HG03378 (cell line): ENCODE results near the gene PLK1.

Source experiments
- ATAC-seq: cut with Tn5 transposase; IDR thresholded peaks from one replicate; pipeline ENCODE4 v1.9.1; 2021; ENCODE audit warnings: mild to moderate bottlenecking, moderate library complexity; ENCODE audit not compliant: unreplicated experiment

Gene PLK1

GRCh38 chr16:23679274-23679985 is 741 bp downstream of the PLK1 start:
- no peak for ATAC-seq

GRCh38 chr16:23679986-23680336 is 1.3 kb downstream of the PLK1 start:
- ATAC-seq: no peak

- no peak for ATAC-seq
Measured at GRCh38 chr16:23682181-23682580, 3.5 kb downstream of the PLK1 start.

GRCh38 chr16:23683487-23683886 is 4.8 kb downstream of the PLK1 start:
- no peak for ATAC-seq

- no peak for ATAC-seq
Measured at GRCh38 chr16:23687034-23687808, 8.5 kb downstream of the PLK1 start.

GRCh38 chr16:23689442-23690187 is 10.9 kb downstream of the PLK1 start:
- no peak for ATAC-seq

- ATAC-seq: no peak
Measured at GRCh38 chr16:23690771-23691482, 12.2 kb downstream of the PLK1 start.

GRCh38 chr16:23691483-23692189 is 12.9 kb downstream of the PLK1 start:
- ATAC-seq: no peak

- ATAC-seq: no peak
Measured at GRCh38 chr16:23692190-23692837, 13.6 kb downstream of the PLK1 start.

- ATAC-seq: no peak
Measured at GRCh38 chr16:23694265-23694643, 15.6 kb downstream of the PLK1 start.

GRCh38 chr16:23694644-23695373 is 16.1 kb downstream of the PLK1 start:
- ATAC-seq: no peak

- no peak for ATAC-seq
Measured at GRCh38 chr16:23695756-23696155, 17.1 kb downstream of the PLK1 start.

- no peak for ATAC-seq
Measured at GRCh38 chr16:23699100-23699499, 20.4 kb downstream of the PLK1 start.

- ATAC-seq: no peak
Measured at GRCh38 chr16:23700093-23700492, 21.4 kb downstream of the PLK1 start.

- ATAC-seq: no peak
Measured at GRCh38 chr16:23700509-23700908, 21.8 kb downstream of the PLK1 start.

GRCh38 chr16:23701045-23701444 is 22.4 kb downstream of the PLK1 start:
- no peak for ATAC-seq

GRCh38 chr16:23702951-23703350 is 24.3 kb downstream of the PLK1 start:
- ATAC-seq: no peak

- no peak for ATAC-seq
Measured at GRCh38 chr16:23704772-23705516, 26.3 kb downstream of the PLK1 start.

GRCh38 chr16:23705517-23705902 is 26.8 kb downstream of the PLK1 start:
- ATAC-seq: no peak
